ENCODE measurements around the gene SIVA1.

The SIVA1 gene

DNA sequence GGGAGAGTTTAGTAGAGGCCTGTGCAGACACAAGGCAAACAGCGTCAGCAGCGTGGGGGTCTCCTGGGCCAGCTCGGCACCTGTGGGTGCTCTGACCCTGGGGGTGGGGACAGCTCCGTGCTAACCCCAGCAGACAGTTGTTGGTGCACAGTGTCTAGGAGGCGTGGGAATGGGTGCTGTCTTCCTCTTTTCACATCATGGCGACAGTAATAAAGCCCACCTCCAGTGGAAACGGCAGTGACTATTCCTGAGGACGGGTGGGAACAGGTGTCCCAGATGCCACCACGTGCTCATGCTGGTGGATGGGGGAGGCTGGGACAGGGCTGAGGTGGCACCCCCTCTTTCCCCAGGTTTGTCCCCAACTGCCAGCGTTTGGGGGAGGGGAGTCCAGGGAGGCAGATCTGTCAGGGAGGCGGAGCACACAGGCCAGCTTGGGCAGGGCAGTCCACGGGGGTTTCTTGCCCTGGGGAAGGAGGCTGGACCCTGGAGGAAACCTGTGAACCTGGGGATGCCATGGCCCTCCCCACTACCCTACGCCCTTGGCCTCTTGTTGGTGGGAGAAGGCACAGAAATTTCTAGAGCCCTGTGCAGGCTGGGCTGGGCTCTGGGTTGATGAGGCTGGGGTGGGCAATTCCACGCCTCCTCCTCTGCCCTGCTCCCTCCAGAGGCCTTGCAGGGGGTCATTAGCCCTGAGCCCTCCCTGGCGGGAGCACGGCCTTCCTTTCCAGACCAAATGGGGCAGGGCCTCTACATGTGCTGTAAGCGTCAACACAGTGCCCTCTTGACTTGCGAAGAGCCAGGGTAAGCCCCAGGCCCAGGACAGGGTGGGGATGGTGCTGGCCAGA is 51.8 kb downstream of the SIVA1 start:
- Histone ChIP-seq H3K27ac (no peak overlapping the region), H3K36me3 (no peaks in the 10 kb centered on the region), H3K4me1 (ENCODE audit: control insufficient read depth in 1 of 2, insufficient read depth in 1 of 2, low read depth in 1 of 2, low read length in 1 of 2) (peaks cover 14 to 21% of the 10 kb centered on the region in 2 experiments), H3K4me3 (ENCODE audit: low read depth in 1 of 2, low read length in 1 of 2) (no peak overlapping the region), H3K9me3 (no peaks in the 10 kb centered on the region), H3K27me3 (peaks cover 35% of the 10 kb centered on the region)
- TF ChIP-seq, protein P1, sequence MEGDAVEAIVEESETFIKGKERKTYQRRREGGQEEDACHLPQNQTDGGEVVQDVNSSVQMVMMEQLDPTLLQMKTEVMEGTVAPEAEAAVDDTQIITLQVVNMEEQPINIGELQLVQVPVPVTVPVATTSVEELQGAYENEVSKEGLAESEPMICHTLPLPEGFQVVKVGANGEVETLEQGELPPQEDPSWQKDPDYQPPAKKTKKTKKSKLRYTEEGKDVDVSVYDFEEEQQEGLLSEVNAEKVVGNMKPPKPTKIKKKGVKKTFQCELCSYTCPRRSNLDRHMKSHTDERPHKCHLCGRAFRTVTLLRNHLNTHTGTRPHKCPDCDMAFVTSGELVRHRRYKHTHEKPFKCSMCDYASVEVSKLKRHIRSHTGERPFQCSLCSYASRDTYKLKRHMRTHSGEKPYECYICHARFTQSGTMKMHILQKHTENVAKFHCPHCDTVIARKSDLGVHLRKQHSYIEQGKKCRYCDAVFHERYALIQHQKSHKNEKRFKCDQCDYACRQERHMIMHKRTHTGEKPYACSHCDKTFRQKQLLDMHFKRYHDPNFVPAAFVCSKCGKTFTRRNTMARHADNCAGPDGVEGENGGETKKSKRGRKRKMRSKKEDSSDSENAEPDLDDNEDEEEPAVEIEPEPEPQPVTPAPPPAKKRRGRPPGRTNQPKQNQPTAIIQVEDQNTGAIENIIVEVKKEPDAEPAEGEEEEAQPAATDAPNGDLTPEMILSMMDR (IDR thresholded peaks at IDR 0.05), result no peak

DNA sequence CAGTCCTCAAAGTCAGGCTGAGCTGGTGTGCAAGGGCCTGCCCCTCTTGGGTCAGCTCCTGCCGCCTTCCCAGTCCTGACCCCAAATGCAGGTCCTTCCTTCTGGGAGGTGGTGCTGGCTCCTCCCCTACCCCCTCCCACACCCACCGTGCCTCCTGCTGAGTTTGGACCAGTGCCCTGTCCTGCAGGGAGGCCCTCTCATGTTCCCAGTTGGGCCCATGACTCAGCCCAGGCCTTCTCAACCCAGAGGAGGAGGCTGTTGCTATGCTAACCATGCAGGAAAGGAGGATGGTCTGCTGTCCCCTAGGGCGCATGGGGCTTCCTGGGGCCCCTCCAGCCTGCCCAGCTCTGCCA is 52.4 kb downstream of the SIVA1 start:
- Histone ChIP-seq H3K36me3 (no peaks in the 10 kb centered on the region), H3K4me3 (ENCODE audit: low read depth in 1 of 2, low read length in 1 of 2) (no peak overlapping the region), H3K27ac (no peak overlapping the region), H3K4me1 (ENCODE audit: control insufficient read depth in 1 of 2, insufficient read depth in 1 of 2, low read depth in 1 of 2, low read length in 1 of 2) (peaks cover 12 to 16% of the 10 kb centered on the region in 2 experiments), H3K27me3 (peaks cover 29% of the 10 kb centered on the region), H3K9me3 (no peaks in the 10 kb centered on the region)
- TF ChIP-seq, protein P1 (IDR thresholded peaks at IDR 0.05), result no peak

GRCh38 chr14:104805941-104806624 is 53.1 kb downstream of the SIVA1 start:
- TF ChIP-seq, protein P1 (IDR thresholded peaks at IDR 0.05), result no peak
- Histone ChIP-seq H3K36me3 (no peaks in the 10 kb centered on the region), H3K27ac (no peak overlapping the region), H3K4me1 (ENCODE audit: control insufficient read depth in 1 of 2, insufficient read depth in 1 of 2, low read depth in 1 of 2, low read length in 1 of 2) (peaks cover 9 to 13% of the 10 kb centered on the region in 2 experiments), H3K9me3 (no peaks in the 10 kb centered on the region), H3K27me3 (peaks cover 24% of the 10 kb centered on the region), H3K4me3 (ENCODE audit: low read depth in 1 of 2, low read length in 1 of 2) (no peak overlapping the region)

DNA sequence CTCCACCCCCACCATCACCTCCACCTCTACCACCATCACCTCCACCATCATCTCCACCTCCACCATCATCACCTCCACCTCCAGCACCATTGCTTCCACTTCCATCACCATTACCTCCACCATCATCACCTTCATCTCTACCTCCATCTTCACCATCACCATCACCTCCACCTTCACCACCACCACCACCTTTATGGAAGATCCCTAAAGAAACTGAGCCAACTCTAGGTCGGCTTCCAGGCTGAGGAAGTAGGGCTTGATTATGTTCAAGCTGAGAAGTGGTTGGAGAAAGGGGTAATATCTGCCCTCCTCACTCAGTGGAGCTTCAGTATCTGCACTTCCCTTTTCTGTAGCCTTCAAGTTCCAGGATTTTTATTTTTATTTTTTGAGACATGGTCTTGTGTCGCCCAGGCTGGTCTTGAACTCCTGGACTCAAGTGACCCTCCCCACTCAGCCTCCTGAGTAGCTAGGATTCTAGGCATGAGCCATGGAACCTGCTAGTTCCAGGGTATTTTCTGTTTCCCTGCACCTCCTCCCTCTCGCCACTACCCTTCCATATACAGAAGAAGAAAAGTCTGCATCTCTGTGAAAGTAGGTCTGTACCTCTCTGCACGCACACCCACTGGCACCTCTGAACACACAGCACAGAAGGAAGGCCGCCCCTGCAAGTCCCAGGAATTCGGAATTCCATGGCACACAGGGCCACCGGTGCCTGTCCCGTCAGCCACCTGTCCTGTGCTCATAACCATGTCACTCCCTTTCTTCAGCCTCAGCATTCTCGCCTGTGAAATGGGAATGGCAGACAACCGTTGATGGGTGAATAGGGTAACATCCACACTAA is 53.9 kb downstream of the SIVA1 start:
- no peak overlapping the region for H3K27ac ChIP-seq
- TF ChIP-seq, protein P1 (IDR thresholded peaks at IDR 0.05), result no peak
- H3K4me1 ChIP-seq (ENCODE audit: control insufficient read depth in 1 of 2, insufficient read depth in 1 of 2, low read depth in 1 of 2, low read length in 1 of 2), result peaks cover 1 to 5% of the 10 kb centered on the region in 2 experiments
- H3K9me3 ChIP-seq, result no peaks in the 10 kb centered on the region
- no peaks in the 10 kb centered on the region for H3K36me3 ChIP-seq
- no peak overlapping the region for H3K4me3 ChIP-seq (ENCODE audit: low read depth in 1 of 2, low read length in 1 of 2)
- peaks cover 16% of the 10 kb centered on the region for H3K27me3 ChIP-seq

DNA sequence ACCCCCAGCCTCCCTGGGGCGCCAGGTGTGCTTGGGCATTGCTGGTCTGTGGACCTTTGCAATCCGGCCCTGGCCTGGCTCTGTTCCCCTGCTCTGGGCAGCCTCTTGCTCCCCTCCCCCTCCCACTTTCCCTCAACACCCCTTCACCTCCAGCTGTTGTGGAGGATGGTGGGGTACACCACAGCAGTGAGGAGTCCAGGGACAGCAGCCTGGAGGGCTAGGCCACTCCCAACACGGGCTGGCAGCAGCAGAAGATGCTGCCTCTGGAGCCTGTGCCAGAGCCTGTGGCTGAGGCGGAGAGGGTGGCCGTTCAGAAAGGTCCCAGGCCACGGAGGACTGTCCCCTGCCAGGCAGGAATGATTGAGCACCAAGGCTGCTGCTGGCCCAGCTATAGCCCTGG is 55.5 kb downstream of the SIVA1 start:
- TF ChIP-seq, protein P1 (IDR thresholded peaks at IDR 0.05), result no peak
- Histone ChIP-seq H3K4me3 (ENCODE audit: low read depth in 1 of 2, low read length in 1 of 2) (no peak overlapping the region), H3K36me3 (no peaks in the 10 kb centered on the region), H3K4me1 (ENCODE audit: control insufficient read depth in 1 of 2, insufficient read depth in 1 of 2, low read depth in 1 of 2, low read length in 1 of 2) (no peaks in the 10 kb centered on the region), H3K9me3 (no peaks in the 10 kb centered on the region), H3K27ac (no peak overlapping the region), H3K27me3 (peaks cover under 1% of the 10 kb centered on the region)

Measured in neutrophil (primary cell).